Retinal pigment epithelial cell (primary cell): ENCODE results near the gene MUC5AC.

Source experiments
- DNase-seq: peaks from one replicate; pipeline ENCODE4 v3.0.0-alpha.2; 2010; ENCODE audit warnings: low read depth
- H3K4me3 ChIP-seq: 2 replicates; pipeline ENCODE4 v1.5.1; 2011; ENCODE audit warnings: mild to moderate bottlenecking, low read length, control low read depth, moderate library complexity
- TF ChIP-seq, protein P1 (sequence below): conservative IDR thresholded peaks from 2 replicates; pipeline ENCODE4 v1.5.1; 2011; ENCODE audit warnings: low read depth, low read length, control low read depth, inconsistent platforms

Gene MUC5AC

DNA sequence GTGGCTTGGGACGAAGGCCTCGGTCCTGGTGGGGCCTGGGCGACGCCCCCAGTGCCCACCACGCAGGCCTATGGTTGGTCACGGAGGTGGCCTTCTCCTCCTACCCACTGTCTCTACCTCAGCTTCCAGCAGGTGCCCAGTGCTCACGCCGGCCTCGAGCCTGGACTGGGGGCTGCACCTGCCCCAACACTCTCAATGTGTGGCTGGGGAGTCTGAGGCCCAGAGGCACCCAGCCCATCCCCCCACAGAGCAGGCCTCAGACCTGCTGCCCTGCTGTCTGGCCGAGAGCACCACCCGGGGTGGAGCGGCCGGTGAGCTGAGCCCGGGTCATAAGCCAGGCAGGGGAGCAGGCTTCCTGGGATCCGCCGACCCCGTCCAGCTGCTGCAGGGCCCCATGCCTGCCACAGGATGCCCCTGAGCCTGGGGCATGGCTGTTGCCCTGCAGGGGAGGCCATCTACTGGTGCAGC, 28.6 kb upstream of the MUC5AC start:
- no peak for DNase-seq
- H3K4me3 ChIP-seq: no peak overlapping the region
- TF ChIP-seq, protein P1, sequence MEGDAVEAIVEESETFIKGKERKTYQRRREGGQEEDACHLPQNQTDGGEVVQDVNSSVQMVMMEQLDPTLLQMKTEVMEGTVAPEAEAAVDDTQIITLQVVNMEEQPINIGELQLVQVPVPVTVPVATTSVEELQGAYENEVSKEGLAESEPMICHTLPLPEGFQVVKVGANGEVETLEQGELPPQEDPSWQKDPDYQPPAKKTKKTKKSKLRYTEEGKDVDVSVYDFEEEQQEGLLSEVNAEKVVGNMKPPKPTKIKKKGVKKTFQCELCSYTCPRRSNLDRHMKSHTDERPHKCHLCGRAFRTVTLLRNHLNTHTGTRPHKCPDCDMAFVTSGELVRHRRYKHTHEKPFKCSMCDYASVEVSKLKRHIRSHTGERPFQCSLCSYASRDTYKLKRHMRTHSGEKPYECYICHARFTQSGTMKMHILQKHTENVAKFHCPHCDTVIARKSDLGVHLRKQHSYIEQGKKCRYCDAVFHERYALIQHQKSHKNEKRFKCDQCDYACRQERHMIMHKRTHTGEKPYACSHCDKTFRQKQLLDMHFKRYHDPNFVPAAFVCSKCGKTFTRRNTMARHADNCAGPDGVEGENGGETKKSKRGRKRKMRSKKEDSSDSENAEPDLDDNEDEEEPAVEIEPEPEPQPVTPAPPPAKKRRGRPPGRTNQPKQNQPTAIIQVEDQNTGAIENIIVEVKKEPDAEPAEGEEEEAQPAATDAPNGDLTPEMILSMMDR: no peak

DNA sequence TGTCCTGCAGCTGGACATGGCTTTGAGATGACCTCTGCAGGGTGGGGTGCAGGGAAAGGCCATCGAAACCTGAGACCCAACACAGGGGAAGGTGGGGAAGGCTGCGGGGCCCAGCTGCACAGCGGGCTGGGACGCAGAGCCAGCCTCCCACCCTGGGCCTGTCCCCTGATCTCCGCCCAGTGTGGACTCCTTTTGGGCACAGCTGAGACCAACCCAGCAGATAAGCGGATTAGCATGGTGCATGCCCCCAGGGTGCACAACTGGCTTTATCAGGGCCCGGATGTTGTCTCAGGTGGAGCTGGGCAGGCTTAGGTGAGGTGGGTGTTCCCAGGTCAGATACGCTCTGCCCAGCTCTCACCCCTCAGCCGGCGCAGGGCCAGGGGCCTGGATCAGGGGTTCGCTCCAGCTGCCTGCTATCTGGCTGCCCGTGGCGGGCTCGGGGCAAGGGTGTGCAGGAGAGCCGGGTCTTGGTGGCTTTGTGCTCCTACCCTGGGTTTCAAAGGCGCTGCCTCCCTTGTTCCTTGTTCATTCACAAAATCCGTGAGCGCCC, 28.1 kb upstream of the MUC5AC start:
- DNase-seq: no peak
- no peak overlapping the region for H3K4me3 ChIP-seq
- TF ChIP-seq, protein P1: no peak

DNA sequence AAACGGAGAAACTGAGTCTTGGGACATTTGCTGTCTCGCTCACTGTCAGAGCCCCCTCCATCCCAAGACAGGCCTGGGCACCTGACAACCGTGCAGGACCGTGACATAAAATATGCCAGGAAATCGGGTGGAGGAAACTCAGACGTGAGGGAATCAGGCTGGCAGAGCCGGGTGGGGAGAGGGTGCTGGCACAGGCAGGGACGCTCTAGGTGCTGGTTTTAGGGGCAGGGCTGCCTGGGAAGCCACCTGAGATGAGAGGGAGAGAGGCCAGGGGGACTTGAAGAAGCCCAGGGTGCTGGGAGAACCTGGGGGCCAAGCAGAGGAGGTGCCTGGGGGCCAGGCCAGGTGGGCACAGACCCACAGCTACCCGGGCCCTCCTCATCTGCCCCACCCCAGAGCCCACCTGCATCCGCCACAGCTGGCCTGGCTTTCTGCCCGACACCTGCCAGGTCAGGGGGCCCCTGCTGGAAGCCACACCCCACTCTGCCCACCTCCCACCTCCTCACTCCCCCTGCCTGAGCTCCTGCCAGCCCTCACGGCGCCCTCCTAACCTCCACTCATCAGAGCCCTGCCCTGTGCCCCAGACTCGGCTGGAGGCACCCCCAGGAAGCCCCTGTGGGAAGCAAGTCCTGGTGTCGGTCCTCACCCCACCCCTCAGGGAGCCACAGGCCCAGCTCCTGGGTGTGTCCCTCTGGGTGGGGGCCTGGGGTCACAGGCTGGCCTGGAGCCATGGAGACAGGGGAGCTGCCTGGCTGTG, 27.3 kb upstream of the MUC5AC start:
- no peak for DNase-seq
- H3K4me3 ChIP-seq: no peak overlapping the region
- TF ChIP-seq, protein P1: no peak

DNA sequence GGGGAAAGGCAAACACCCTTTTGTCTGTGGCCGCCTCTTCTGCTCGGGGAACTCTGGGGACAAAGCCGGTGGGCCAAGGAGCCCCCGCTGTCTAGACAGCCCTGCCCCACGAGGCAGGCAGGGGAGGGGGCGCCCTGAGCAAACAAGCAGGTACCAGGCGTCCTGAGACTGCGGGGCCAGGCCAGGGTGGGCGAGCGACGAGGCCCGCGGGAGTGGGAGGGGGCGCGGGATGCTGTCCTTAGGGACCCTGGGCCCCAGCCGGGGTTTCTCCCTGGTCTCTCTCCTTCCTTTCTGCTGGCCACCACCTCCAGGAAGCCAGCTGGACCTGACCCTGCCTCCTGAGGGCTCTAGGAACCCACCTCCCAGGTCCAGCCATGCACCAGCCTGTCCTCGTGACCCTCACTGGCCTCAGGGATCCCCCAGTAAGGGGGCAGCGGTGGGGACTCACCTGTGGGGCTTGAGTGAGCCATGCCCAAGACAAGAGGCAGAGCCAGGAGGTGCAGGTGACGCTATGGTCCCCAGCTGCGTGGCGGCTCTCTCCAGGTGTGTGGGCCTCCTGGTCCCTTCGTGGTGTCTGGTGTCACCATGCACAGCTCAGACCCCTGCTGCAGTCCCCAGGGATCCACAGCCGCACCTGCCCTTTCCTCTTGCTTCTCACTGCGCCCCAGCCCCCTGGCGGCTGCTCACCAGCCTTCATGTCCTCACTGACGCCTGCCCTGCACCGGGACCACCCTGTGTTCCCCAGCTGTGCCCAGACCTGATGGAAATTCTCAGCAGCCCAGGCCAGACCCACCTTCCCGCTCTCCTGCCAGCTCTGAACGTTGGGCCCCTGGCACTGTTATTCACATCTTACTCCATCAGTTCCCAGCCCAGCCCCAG, 26.5 kb upstream of the MUC5AC start:
- DNase-seq: no peak
- H3K4me3 ChIP-seq: no peak overlapping the region
- TF ChIP-seq, protein P1: no peak

DNA sequence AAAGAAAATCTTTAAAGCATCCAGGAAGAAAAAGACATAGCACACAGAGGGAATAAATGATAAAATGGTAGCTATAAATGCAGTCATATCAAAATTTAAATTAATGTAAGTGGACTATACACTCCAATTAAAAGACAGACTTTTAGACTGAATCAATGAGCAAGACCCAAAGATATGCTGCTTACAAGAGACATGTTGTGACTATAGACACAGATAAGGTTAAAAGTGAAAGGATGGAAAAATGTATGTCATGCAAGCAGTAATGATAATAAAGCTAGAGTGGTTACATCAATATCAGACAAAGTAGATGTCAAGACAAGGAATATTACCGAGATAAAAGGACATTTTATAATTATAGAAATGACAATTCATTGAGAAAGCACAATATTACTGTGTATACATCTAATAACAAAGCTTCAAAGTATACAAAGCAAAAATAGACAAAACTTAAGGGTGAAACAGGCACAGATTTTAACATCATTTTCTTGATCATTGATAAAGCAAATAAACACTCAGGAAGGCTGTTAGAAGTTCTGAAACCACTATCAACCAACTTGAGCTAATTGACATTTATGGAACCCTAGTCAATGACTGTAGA, 22.8 kb upstream of the MUC5AC start:
- DNase-seq: no peak
- H3K4me3 ChIP-seq: no peak overlapping the region
- TF ChIP-seq, protein P1: no peak

DNA sequence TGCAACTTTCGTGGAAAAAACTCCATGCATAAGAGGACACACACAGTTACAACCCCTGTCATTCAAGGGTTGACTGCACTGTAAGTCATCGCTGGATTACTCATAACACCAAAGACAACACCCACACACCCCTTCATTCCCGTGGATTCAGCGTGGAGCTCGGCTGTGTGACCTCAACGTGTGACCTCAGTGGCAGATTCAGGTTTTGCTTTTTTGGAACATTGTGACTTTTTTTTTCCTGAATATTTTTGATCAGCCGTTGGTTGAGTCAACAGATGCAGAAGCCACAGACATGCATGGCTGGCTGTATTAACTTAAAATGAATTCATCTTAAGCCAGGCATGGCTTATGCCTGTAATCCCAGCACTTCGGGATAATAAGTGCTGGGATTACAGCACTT, 19.7 kb upstream of the MUC5AC start:
- TF ChIP-seq, protein P1: no peak
- no peak for DNase-seq
- H3K4me3 ChIP-seq: no peak overlapping the region
